HCT116 (cell line): Measurements from ENCODE around the gene GCK. TPM values are rescaled to one million over a fixed set of nuclear protein-coding genes. Genes with fewer than 3 reads are reported as not detected.

Source experiments
- ATAC-seq: fragments of 200-7000 bp; cut with Tn5 transposase; 2 replicates; pipeline ENCODE4 v1.9.1; 2020; ENCODE audit warnings: mild to moderate bottlenecking, moderate library complexity
- BruUV-seq: library from RNA; stranded (reverse); fragments of 400-500 nt; replicated peaks from 2 replicates; lab custom pipeline; 2021; lab: Mats Ljungman, UMichigan
- CTCF ChIA-PET: fragments of 300-600 bp; sonication (Branson Sonifier 250); formaldehyde crosslinking; loops from one replicate; lab custom pipeline; 2021; ENCODE audit warnings: antibody characterized with exemption; lab: Charles Lee
- POLR2A ChIA-PET: fragments of 300-600, 350-600 bp; sonication (Branson Sonifier 250); formaldehyde crosslinking; loops from one replicate; lab custom pipeline; 2021; ENCODE audit warnings: antibody characterized with exemption; lab: Charles Lee
- RAD21 ChIA-PET, 2 experiments: fragments of 300-600 bp; sonication (Branson Sonifier 250); formaldehyde crosslinking; loops; one replicate each; lab custom pipeline; 2023; ENCODE audit warnings: low total read pairs in 2 of 2; ENCODE audit not compliant: uncharacterized antibody in 2 of 2, unreplicated experiment in 2 of 2, low non-redundant PET in 1 of 2; lab: Charles Lee
- DNase-seq: peaks from one replicate; pipeline ENCODE4 v3.0.0-alpha.2; 2010; ENCODE audit warnings: low read depth, low spot score
- H2AFZ ChIP-seq: fragments of 200-600 bp; shearing (Covaris generic), sonication (generic); 2 replicates; pipeline ENCODE4 v1.6.1; 2017; ENCODE audit warnings: low read depth, mixed run types, mixed read lengths, antibody characterized with exemption, low read length; ENCODE audit not compliant: poor library complexity, severe bottlenecking
- H3K27ac ChIP-seq: 2 replicates; pipeline ENCODE4 v1.5.1; 2012; ENCODE audit warnings: low read depth, low read length
- H3K27me3 ChIP-seq: fragments of 200-600 bp; sonication (generic); 2 replicates; pipeline ENCODE4 v1.6.1; 2016; ENCODE audit warnings: mixed run types, low read length, mixed read lengths; ENCODE audit not compliant: insufficient read depth
- H3K36me3 ChIP-seq, 2 experiments: fragments of 200-500 bp in 1 of 2; fragments of 200-600 bp in 1 of 2; sonication (Bioruptor generic) in 1 of 2; sonication (generic) in 1 of 2; 2 replicates each; pipeline versions ENCODE4 v1.5.1 to v1.6.1; 2014 to 2016; ENCODE audit warnings: low read length in 2 of 2, inconsistent platforms in 1 of 2, mixed read lengths in 1 of 2, mixed run types in 1 of 2; ENCODE audit not compliant: insufficient read depth in 2 of 2, control insufficient read depth in 1 of 2
- H3K4me1 ChIP-seq, 2 experiments: fragments of 200-600 bp in 1 of 2; sonication (generic) in 1 of 2; 2 replicates each; pipeline versions ENCODE4 v1.5.1 to v1.6.1; 2012 to 2017; ENCODE audit warnings: low read length in 2 of 2, inconsistent platforms in 1 of 2, mild to moderate bottlenecking in 1 of 2, mixed read lengths in 1 of 2, mixed run types in 1 of 2, moderate library complexity in 1 of 2; ENCODE audit not compliant: insufficient read depth in 2 of 2, control insufficient read depth in 1 of 2
- H3K4me2 ChIP-seq: fragments of 200-600 bp; sonication (generic); 2 replicates; pipeline ENCODE4 v1.6.1; 2017; ENCODE audit warnings: mixed run types, low read length, mixed read lengths
- H3K4me3 ChIP-seq, 2 experiments: fragments of 200-600 bp in 1 of 2; sonication (generic) in 1 of 2; replicated peaks in 1 of 2; 2 replicates each; pipeline ENCODE4 v1.5.1; 2011 to 2016; ENCODE audit warnings: low read length in 2 of 2, control low read depth in 1 of 2, low read depth in 1 of 2, mild to moderate bottlenecking in 1 of 2, mixed read lengths in 1 of 2, mixed run types in 1 of 2
- H3K79me2 ChIP-seq: fragments of 200-600 bp; sonication (generic); 2 replicates; pipeline ENCODE4 v1.6.1; 2017; ENCODE audit warnings: mild to moderate bottlenecking, mixed run types, low read length, moderate library complexity, mixed read lengths; ENCODE audit not compliant: insufficient read depth
- H3K9ac ChIP-seq: fragments of 200-600 bp; sonication (generic); 2 replicates; pipeline ENCODE4 v1.6.1; 2016; ENCODE audit warnings: low read length, mixed read lengths
- H3K9me2 ChIP-seq: fragments of 200-600 bp; sonication (generic), shearing (Covaris generic); 2 replicates; pipeline ENCODE4 v1.6.1; 2017; ENCODE audit warnings: mixed run types, mild to moderate bottlenecking, moderate library complexity; ENCODE audit not compliant: insufficient read depth
- H3K9me3 ChIP-seq, 2 experiments: fragments of 200-500 bp in 1 of 2; fragments of 200-600 bp in 1 of 2; sonication (Bioruptor generic) in 1 of 2; sonication (generic) in 1 of 2; 2 replicates each; pipeline ENCODE4 v1.6.1; 2014 to 2017; ENCODE audit warnings: low read length in 2 of 2, mixed read lengths in 2 of 2, inconsistent platforms in 1 of 2, low read depth in 1 of 2, mild to moderate bottlenecking in 1 of 2, mixed run types in 1 of 2, moderate library complexity in 1 of 2; ENCODE audit not compliant: control insufficient read depth in 1 of 2, insufficient read depth in 1 of 2
- H4K20me1 ChIP-seq: fragments of 200-600 bp; sonication (generic), shearing (Covaris generic); 2 replicates; pipeline ENCODE4 v1.6.1; 2017; ENCODE audit warnings: mixed run types, mild to moderate bottlenecking, moderate library complexity; ENCODE audit not compliant: insufficient read depth
- CBX3 ChIP-seq: IDR thresholded peaks from 2 replicates; pipeline ENCODE4 v1.6.1; 2012; ENCODE audit warnings: low read depth
- CEBPB ChIP-seq: IDR thresholded peaks from 2 replicates; pipeline ENCODE4 v1.6.1; 2012; ENCODE audit warnings: low read depth
- EGR1 ChIP-seq: IDR thresholded peaks from 2 replicates; pipeline ENCODE4 v1.6.1; 2012; ENCODE audit warnings: low read depth
- ELF1 ChIP-seq: IDR thresholded peaks from 2 replicates; pipeline ENCODE4 v1.6.1; 2012; ENCODE audit warnings: low read depth, borderline replicate concordance
- EZH2 ChIP-seq: fragments of 200-600 bp; sonication (generic); IDR thresholded peaks from 2 replicates; pipeline ENCODE4 v1.6.1; 2017; ENCODE audit warnings: antibody characterized with exemption, mixed run types
- EZH2phosphoT487 ChIP-seq: fragments of 200-600 bp; IDR thresholded peaks from 2 replicates; pipeline ENCODE4 v1.6.1; 2018; ENCODE audit warnings: antibody characterized with exemption, borderline replicate concordance
- FOSL1 ChIP-seq: IDR thresholded peaks from 2 replicates; pipeline ENCODE4 v1.6.1; 2012; ENCODE audit warnings: low read depth
- JUND ChIP-seq: IDR thresholded peaks from 2 replicates; pipeline ENCODE4 v1.6.1; 2012
- POLR2AphosphoS5 ChIP-seq: IDR thresholded peaks from 2 replicates; pipeline ENCODE4 v1.6.1; 2011; ENCODE audit warnings: mild to moderate bottlenecking, low read depth, low read length, moderate library complexity
- RAD21 ChIP-seq: IDR thresholded peaks from 2 replicates; pipeline ENCODE4 v1.6.1; 2012; ENCODE audit warnings: low read depth, mild to moderate bottlenecking
- SIN3A ChIP-seq: IDR thresholded peaks from 2 replicates; pipeline ENCODE4 v1.6.1; 2012; ENCODE audit warnings: low read depth
- SP1 ChIP-seq: IDR thresholded peaks from 2 replicates; pipeline ENCODE4 v1.6.1; 2012; ENCODE audit warnings: low read depth
- SRF ChIP-seq: IDR thresholded peaks from 2 replicates; pipeline ENCODE4 v1.6.1; 2012; ENCODE audit warnings: low read depth
- TCF7L2 ChIP-seq: IDR thresholded peaks from 2 replicates; pipeline ENCODE4 v1.7.0; 2011; ENCODE audit warnings: borderline replicate concordance, inconsistent platforms; ENCODE audit not compliant: insufficient read depth, insufficient read length; ENCODE audit errors: extremely low read depth
- YY1 ChIP-seq: IDR thresholded peaks from 2 replicates; pipeline ENCODE4 v1.6.1; 2011; ENCODE audit warnings: low read length, low read depth, moderate library complexity, mild to moderate bottlenecking; ENCODE audit not compliant: insufficient replicate concordance; ENCODE audit errors: extremely low read depth
- ZFX ChIP-seq: fragments of 450-650 bp; IDR thresholded peaks from 2 replicates; pipeline ENCODE4 v1.6.1; 2017
- ZNF274 ChIP-seq: fragments of 200-500 bp; sonication (Bioruptor generic); IDR thresholded peaks from 2 replicates; pipeline ENCODE4 v1.6.1; 2014; ENCODE audit warnings: mild to moderate bottlenecking, low read depth, low read length, inconsistent platforms
- intact Hi-C: fragments of 100-400 bp; cut with micrococcal nuclease; formaldehyde crosslinking; loops from 2 replicates; pipeline ENCODE4 v1.10.0; 2022
- total RNA-seq: library from RNA; stranded (reverse); gene quantifications from one replicate; pipeline ENCODE4 v1.2.1, GENCODE V29; 2021; ENCODE audit not compliant: unreplicated experiment
- TF ChIP-seq, protein P1 (sequence below): IDR thresholded peaks from 2 replicates; pipeline ENCODE4 v1.6.1; 2012
- TF ChIP-seq, protein P2 (sequence below): IDR thresholded peaks from 2 replicates; pipeline ENCODE4 v1.6.1; 2012; ENCODE audit warnings: low read depth
- TF ChIP-seq, protein P3 (sequence below): IDR thresholded peaks from 2 replicates; pipeline ENCODE4 v1.6.1; 2012

The GCK gene
- total RNA-seq, 1 experiment from 2014 or later: 0.34 TPM

DNA sequence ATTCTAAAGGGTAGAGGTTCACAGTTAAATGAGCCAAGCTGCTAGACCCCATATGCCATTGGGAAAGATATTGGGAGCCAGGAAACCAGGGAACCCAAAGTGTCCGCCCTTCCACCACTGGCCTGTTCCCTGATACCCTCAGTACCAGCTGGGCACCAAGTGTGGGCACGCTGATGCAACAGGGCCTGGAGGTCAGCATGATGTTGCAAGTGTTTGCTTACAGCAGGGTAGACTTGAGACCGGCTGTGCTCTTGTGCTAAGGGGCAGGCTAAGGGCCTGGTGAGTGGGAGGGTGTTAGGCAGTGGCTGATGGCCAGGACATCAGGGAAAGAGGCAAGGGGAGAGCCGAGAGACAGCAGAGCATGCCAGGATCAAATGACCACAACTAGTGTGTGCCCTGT lies 27.1 kb downstream of the GCK start:
- POLR2A ChIA-PET: no interaction called here

DNA sequence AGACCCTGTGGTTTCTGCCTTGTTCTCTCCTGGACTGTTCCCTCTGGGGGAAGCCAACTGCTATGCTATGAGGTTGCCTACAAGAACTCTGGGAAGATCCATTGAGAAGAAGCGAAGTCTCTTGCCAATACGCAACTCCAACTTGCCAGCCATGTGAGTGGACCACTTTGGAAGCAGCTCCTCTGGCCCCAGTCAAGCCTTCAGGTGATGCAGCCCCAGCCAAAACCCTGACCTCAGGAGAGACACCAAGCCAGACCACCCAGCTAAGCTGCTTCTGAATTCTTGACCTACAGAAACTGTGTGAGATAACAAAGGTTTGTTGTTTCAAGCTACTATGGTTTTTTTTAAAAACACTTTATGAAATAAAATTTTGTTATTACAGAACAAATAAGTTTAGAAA lies 27.9 kb downstream of the GCK start:
- Histone ChIP-seq H3K4me1 (peaks cover 0 to 3% of the 10 kb centered on the region in 2 experiments; a peak in 1 of 4 replicates), H2AFZ (no peak overlapping the region), H3K36me3 (no peaks in the 10 kb centered on the region), H3K27ac (no peak overlapping the region), H3K9me3 (no peaks in the 10 kb centered on the region), H3K79me2 (no peaks in the 10 kb centered on the region), H4K20me1 (no peaks in the 10 kb centered on the region), H3K4me2 (no peak overlapping the region), H3K9me2 (no peaks in the 10 kb centered on the region), H3K4me3 (no peak overlapping the region), H3K27me3 (no peaks in the 10 kb centered on the region), H3K9ac (no peak overlapping the region)
- CTCF ChIA-PET: no interaction called here
- intact Hi-C loops: no loop called here
- DNase-seq (no peak), ATAC-seq (no peak)
- POLR2A ChIA-PET: no interaction called here
- BruUV-seq: no TSS peak
- RAD21 ChIA-PET: no interaction called here
- no peak for TF ChIP-seq TCF7L2
- no peak for TF ChIP-seq ZFX
- TF ChIP-seq, protein P1, sequence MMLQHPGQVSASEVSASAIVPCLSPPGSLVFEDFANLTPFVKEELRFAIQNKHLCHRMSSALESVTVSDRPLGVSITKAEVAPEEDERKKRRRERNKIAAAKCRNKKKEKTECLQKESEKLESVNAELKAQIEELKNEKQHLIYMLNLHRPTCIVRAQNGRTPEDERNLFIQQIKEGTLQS: no peak
- TF ChIP-seq, protein P2, sequence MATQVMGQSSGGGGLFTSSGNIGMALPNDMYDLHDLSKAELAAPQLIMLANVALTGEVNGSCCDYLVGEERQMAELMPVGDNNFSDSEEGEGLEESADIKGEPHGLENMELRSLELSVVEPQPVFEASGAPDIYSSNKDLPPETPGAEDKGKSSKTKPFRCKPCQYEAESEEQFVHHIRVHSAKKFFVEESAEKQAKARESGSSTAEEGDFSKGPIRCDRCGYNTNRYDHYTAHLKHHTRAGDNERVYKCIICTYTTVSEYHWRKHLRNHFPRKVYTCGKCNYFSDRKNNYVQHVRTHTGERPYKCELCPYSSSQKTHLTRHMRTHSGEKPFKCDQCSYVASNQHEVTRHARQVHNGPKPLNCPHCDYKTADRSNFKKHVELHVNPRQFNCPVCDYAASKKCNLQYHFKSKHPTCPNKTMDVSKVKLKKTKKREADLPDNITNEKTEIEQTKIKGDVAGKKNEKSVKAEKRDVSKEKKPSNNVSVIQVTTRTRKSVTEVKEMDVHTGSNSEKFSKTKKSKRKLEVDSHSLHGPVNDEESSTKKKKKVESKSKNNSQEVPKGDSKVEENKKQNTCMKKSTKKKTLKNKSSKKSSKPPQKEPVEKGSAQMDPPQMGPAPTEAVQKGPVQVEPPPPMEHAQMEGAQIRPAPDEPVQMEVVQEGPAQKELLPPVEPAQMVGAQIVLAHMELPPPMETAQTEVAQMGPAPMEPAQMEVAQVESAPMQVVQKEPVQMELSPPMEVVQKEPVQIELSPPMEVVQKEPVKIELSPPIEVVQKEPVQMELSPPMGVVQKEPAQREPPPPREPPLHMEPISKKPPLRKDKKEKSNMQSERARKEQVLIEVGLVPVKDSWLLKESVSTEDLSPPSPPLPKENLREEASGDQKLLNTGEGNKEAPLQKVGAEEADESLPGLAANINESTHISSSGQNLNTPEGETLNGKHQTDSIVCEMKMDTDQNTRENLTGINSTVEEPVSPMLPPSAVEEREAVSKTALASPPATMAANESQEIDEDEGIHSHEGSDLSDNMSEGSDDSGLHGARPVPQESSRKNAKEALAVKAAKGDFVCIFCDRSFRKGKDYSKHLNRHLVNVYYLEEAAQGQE: no peak
- TF ChIP-seq EZH2: no peak
- no peak for TF ChIP-seq POLR2AphosphoS5
- no peak for TF ChIP-seq SIN3A
- TF ChIP-seq JUND: no peak
- TF ChIP-seq CBX3: no peak
- TF ChIP-seq YY1: no peak
- TF ChIP-seq SP1: no peak
- TF ChIP-seq SRF: no peak

More for the DNA sequence above, 27.1 kb downstream of the GCK start:
- no peaks in the 10 kb centered on the region for H3K79me2 ChIP-seq
- no peak overlapping the region for H3K4me3 ChIP-seq
- H3K36me3 ChIP-seq: no peaks in the 10 kb centered on the region
- H3K4me2 ChIP-seq: no peak overlapping the region
- H2AFZ ChIP-seq: no peak overlapping the region
- no peaks in the 10 kb centered on the region for H4K20me1 ChIP-seq
- RAD21 ChIA-PET: no interaction called here
- H3K9ac ChIP-seq: no peak overlapping the region
- TF ChIP-seq TCF7L2 (no peak), JUND (no peak), YY1 (no peak), CEBPB (no peak), SP1 (no peak), EGR1 (no peak), FOSL1 (no peak), SRF (no peak), SIN3A (no peak), EZH2phosphoT487 (no peak), RAD21 (no peak), ZFX (no peak), CBX3 (no peak), ZNF274 (no peak), ELF1 (no peak)
- TF ChIP-seq, protein P1: no peak
- TF ChIP-seq, protein P3, sequence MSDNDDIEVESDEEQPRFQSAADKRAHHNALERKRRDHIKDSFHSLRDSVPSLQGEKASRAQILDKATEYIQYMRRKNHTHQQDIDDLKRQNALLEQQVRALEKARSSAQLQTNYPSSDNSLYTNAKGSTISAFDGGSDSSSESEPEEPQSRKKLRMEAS: no peak
- TF ChIP-seq, all 23 proteins: peak for 0
- BruUV-seq: no TSS peak
- intact Hi-C loops: no loop called here
- Histone ChIP-seq H3K9me2 (no peaks in the 10 kb centered on the region), H3K9me3 (no peaks in the 10 kb centered on the region), H3K4me1 (peaks cover 0 to 3% of the 10 kb centered on the region in 2 experiments; a peak in 1 of 4 replicates), H3K27ac (no peak overlapping the region), H3K27me3 (no peaks in the 10 kb centered on the region)
- CTCF ChIA-PET: no interaction called here
- ATAC-seq: no peak
- DNase-seq: no peak
